ENCODE measurements around the gene EPB41L4A. TPM values are rescaled to one million over a fixed set of nuclear protein-coding genes. Genes with fewer than 3 reads are reported as not detected.

EPB41L4A gene
- total RNA-seq, 1 donor from 2014 or later, result 21.4 TPM

DNA sequence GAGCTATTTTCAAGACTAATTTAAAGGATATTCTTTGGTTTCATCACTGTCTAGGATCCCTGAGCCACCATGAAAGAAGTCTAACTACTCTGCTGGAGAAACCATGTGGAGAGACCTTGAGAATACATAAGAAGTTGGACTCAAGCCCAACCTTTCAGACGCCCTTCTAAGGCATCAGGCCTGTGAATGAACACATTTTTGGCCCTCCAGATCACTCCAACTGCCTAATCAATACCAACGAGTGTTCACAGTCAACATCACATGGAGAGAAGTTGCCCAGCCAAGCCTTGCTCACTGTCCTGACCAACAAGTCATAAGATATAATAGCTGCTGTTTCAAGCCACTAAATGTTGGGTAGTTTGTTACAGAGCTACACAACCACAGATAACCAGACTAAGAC, 100.7 kb downstream of the EPB41L4A start:
- Histone ChIP-seq H3K27ac (ENCODE audit: low read depth, low read length) (no peak overlapping the region), H3K27me3 (ENCODE audit: control insufficient read depth in 3 of 3, insufficient read depth in 3 of 3, low read length in 3 of 3) (no peaks in the 10 kb centered on the region), H3K9ac (ENCODE audit: low read depth in 1 of 3, low read length in 3 of 3) (no peak overlapping the region)

DNA sequence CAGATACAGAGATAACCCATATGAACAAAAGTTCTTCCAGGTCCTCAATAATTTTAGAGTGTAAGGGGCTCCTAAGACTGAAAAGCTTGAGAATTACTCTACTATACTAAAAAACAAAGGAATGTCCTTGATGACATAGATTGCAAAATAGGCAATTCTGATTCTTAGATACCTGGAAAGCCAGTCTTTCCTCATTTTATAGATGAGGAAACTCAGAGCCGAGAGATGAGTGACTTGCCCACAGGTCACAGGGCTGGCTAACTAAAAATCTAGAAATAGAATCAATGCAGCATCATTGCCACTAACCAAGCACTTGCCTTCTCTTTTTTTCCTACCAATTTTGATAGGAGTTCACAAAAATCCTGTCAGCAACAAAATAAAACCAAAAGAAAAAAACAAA, 101.2 kb downstream of the EPB41L4A start:
- no peaks in the 10 kb centered on the region for H3K9me3 ChIP-seq (ENCODE audit: control insufficient read depth in 3 of 3, low read length in 3 of 3)

More for the DNA sequence above, 100.7 kb downstream of the EPB41L4A start:
- Histone ChIP-seq H3K4me3 (ENCODE audit: low read length in 3 of 3) (no peak overlapping the region), H3K36me3 (ENCODE audit: control insufficient read depth in 3 of 3, insufficient read depth in 3 of 3, low read length in 3 of 3) (no peaks in the 10 kb centered on the region), H3K9me3 (ENCODE audit: control insufficient read depth in 3 of 3, low read length in 3 of 3) (no peaks in the 10 kb centered on the region), H3K4me1 (ENCODE audit: control insufficient read depth in 3 of 3, insufficient read depth in 3 of 3, low read length in 3 of 3) (no peaks in the 10 kb centered on the region)

DNA sequence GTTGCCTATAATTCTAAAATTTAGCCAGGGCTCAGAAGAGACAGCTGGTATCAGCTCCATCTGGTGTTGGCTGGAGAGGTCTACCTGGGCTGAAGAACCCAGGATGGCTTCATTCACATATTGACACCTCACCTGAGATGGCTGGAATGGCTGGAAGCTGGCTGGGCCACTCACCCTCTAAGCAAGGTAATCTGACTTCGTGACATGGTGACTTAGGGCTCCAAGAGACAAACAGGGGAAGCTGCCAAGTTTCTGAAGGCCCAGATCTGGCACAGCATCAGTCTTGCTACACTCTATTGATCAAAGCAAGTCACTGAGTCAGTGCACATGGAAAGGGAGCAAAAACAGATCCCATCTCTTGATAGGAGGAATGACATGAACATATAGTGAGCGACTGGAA, 102.3 kb downstream of the EPB41L4A start:
- H3K9ac ChIP-seq (ENCODE audit: low read depth in 1 of 3, low read length in 3 of 3), result no peak overlapping the region
- H3K36me3 ChIP-seq (ENCODE audit: control insufficient read depth in 3 of 3, insufficient read depth in 3 of 3, low read length in 3 of 3), result no peaks in the 10 kb centered on the region
- no peaks in the 10 kb centered on the region for H3K9me3 ChIP-seq (ENCODE audit: control insufficient read depth in 3 of 3, low read length in 3 of 3)
- H3K27me3 ChIP-seq (ENCODE audit: control insufficient read depth in 3 of 3, insufficient read depth in 3 of 3, low read length in 3 of 3), result no peaks in the 10 kb centered on the region
- no peak overlapping the region for H3K4me3 ChIP-seq (ENCODE audit: low read length in 3 of 3)
- no peaks in the 10 kb centered on the region for H3K4me1 ChIP-seq (ENCODE audit: control insufficient read depth in 3 of 3, insufficient read depth in 3 of 3, low read length in 3 of 3)
- H3K27ac ChIP-seq (ENCODE audit: low read depth, low read length), result no peak overlapping the region

More for the DNA sequence above, 101.2 kb downstream of the EPB41L4A start:
- no peaks in the 10 kb centered on the region for H3K4me1 ChIP-seq (ENCODE audit: control insufficient read depth in 3 of 3, insufficient read depth in 3 of 3, low read length in 3 of 3)
- H3K27me3 ChIP-seq (ENCODE audit: control insufficient read depth in 3 of 3, insufficient read depth in 3 of 3, low read length in 3 of 3), result no peaks in the 10 kb centered on the region
- H3K9ac ChIP-seq (ENCODE audit: low read depth in 1 of 3, low read length in 3 of 3), result no peak overlapping the region
- H3K36me3 ChIP-seq (ENCODE audit: control insufficient read depth in 3 of 3, insufficient read depth in 3 of 3, low read length in 3 of 3), result no peaks in the 10 kb centered on the region
- H3K27ac ChIP-seq (ENCODE audit: low read depth, low read length), result no peak overlapping the region
- no peak overlapping the region for H3K4me3 ChIP-seq (ENCODE audit: low read length in 3 of 3)

DNA sequence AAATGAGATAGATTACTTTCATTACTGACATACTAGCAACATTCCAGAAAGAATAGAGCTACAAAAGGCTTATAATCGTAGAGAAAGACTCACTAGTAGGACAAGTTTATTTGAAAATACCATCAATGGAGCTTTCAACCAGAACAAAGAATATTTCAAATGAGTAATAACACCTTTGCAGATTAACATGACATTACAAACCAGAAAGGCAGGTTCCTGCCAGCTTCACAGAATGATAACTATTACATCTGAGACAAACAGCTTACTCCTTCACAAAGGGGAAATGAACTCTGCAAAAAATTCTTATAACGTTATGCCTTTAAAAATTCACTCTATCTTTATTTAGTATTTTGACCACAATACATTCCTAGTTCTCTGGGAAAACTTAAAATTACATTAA, 103.1 kb downstream of the EPB41L4A start:
- no peaks in the 10 kb centered on the region for H3K27me3 ChIP-seq (ENCODE audit: control insufficient read depth in 3 of 3, insufficient read depth in 3 of 3, low read length in 3 of 3)
- no peak overlapping the region for H3K27ac ChIP-seq (ENCODE audit: low read depth, low read length)
- no peaks in the 10 kb centered on the region for H3K36me3 ChIP-seq (ENCODE audit: control insufficient read depth in 3 of 3, insufficient read depth in 3 of 3, low read length in 3 of 3)
- H3K4me1 ChIP-seq (ENCODE audit: control insufficient read depth in 3 of 3, insufficient read depth in 3 of 3, low read length in 3 of 3), result no peaks in the 10 kb centered on the region
- H3K9me3 ChIP-seq (ENCODE audit: control insufficient read depth in 3 of 3, low read length in 3 of 3), result no peaks in the 10 kb centered on the region
- no peak overlapping the region for H3K9ac ChIP-seq (ENCODE audit: low read depth in 1 of 3, low read length in 3 of 3)
- no peak overlapping the region for H3K4me3 ChIP-seq (ENCODE audit: low read length in 3 of 3)

DNA sequence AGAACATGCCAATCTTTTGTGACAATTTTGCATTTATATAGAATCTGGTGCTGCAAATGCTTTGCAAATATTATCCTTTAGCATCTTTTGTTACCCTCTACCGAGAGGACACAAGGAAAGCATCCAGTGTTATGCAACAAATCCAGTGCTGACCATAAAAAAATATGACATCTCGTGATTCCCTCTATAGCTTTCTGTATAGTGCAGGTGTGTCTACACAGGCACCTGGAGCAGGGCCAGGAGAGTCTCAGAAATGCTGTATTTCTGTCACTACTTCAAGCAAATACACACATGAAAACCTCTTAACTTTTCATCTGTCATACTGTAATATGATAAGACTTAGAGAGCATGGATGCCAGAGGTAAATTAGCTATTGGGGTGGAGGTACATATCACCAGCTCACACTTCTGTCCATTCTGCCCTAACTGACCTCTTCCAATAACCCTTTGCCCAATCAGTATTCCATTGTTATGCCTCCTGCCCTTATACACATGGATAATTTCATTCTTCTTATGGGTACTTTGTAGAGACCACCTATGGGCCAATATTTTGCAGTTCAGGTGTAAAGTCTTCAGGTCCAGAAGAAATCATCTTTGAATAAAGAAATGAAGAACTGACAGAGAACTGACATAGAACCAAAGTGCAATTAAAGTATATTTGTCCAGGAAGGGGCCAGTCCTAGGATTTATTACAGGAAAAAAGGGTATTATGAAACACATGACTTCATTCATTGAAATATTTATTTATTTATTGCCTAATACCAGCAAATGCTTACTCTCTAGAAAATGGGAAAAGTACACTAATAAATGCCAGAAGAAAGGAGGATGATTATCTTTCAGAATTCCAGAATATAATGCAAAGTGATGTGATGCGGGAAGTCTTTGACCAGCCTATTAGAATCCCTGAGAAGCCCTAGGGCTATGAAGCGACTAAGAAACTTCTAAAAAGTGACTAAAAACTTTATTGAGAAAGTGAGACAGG, 106.5 kb downstream of the EPB41L4A start:
- H3K27ac ChIP-seq (ENCODE audit: low read depth, low read length), result no peak overlapping the region
- H3K27me3 ChIP-seq (ENCODE audit: control insufficient read depth in 3 of 3, insufficient read depth in 3 of 3, low read length in 3 of 3), result no peaks in the 10 kb centered on the region
- H3K9ac ChIP-seq (ENCODE audit: low read depth in 1 of 3, low read length in 3 of 3), result no peak overlapping the region
- H3K9me3 ChIP-seq (ENCODE audit: control insufficient read depth in 3 of 3, low read length in 3 of 3), result no peaks in the 10 kb centered on the region
- no peaks in the 10 kb centered on the region for H3K4me1 ChIP-seq (ENCODE audit: control insufficient read depth in 3 of 3, insufficient read depth in 3 of 3, low read length in 3 of 3)
- no peaks in the 10 kb centered on the region for H3K36me3 ChIP-seq (ENCODE audit: control insufficient read depth in 3 of 3, insufficient read depth in 3 of 3, low read length in 3 of 3)
- no peak overlapping the region for H3K4me3 ChIP-seq (ENCODE audit: low read length in 3 of 3)

DNA sequence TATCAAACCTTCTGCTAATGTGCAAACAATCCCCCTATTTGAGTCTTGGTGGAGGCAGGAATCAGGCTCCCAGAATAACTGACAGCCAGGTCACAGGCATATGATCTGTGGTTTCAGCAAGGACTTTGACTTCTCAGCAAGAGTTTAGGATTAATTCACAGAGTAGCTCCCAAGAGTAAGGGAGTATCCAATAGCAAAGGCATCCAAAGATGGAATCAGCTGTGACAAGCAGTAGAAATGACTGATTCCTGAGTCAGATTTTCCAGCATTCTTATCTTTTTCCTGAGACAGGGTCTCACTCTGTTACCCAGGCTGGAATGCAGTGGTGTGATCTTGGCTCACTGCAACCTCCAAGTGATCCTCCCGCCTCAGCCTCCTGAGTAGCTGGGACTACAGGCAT, 108.3 kb downstream of the EPB41L4A start:
- H3K4me1 ChIP-seq (ENCODE audit: control insufficient read depth in 3 of 3, insufficient read depth in 3 of 3, low read length in 3 of 3), result no peaks in the 10 kb centered on the region
- H3K27me3 ChIP-seq (ENCODE audit: control insufficient read depth in 3 of 3, insufficient read depth in 3 of 3, low read length in 3 of 3), result no peaks in the 10 kb centered on the region
- no peaks in the 10 kb centered on the region for H3K9me3 ChIP-seq (ENCODE audit: control insufficient read depth in 3 of 3, low read length in 3 of 3)
- no peak overlapping the region for H3K9ac ChIP-seq (ENCODE audit: low read depth in 1 of 3, low read length in 3 of 3)
- no peaks in the 10 kb centered on the region for H3K36me3 ChIP-seq (ENCODE audit: control insufficient read depth in 3 of 3, insufficient read depth in 3 of 3, low read length in 3 of 3)
- no peak overlapping the region for H3K4me3 ChIP-seq (ENCODE audit: low read length in 3 of 3)
- no peak overlapping the region for H3K27ac ChIP-seq (ENCODE audit: low read depth, low read length)

DNA sequence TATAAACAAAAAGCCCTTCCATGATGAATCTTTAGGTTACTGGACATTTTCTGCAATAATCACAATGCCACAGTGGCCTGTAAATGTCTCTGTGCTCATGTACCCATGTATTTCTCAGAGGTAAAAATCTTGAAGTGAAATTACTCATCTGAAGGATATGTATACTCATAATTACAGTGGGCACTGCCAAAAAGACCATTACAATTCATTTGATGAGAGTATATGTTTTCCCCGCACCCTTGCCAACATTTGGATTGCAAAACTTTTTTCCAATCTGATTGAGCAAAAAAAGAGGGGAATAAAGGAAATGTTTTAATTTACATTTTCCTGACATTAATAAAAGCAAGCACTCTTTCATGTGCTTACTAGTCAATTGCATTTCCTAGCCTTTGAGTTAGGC, 110.5 kb downstream of the EPB41L4A start:
- no peaks in the 10 kb centered on the region for H3K27me3 ChIP-seq (ENCODE audit: control insufficient read depth in 3 of 3, insufficient read depth in 3 of 3, low read length in 3 of 3)
- no peak overlapping the region for H3K9ac ChIP-seq (ENCODE audit: low read depth in 1 of 3, low read length in 3 of 3)
- H3K27ac ChIP-seq (ENCODE audit: low read depth, low read length), result no peak overlapping the region
- H3K4me3 ChIP-seq (ENCODE audit: low read length in 3 of 3), result no peak overlapping the region
- peaks cover 0 to 3% (median 3%) of the 10 kb centered on the region in 3 donors for H3K4me1 ChIP-seq (ENCODE audit: control insufficient read depth in 3 of 3, insufficient read depth in 3 of 3, low read length in 3 of 3)
- H3K36me3 ChIP-seq (ENCODE audit: control insufficient read depth in 3 of 3, insufficient read depth in 3 of 3, low read length in 3 of 3), result no peaks in the 10 kb centered on the region
- no peaks in the 10 kb centered on the region for H3K9me3 ChIP-seq (ENCODE audit: control insufficient read depth in 3 of 3, low read length in 3 of 3)

DNA sequence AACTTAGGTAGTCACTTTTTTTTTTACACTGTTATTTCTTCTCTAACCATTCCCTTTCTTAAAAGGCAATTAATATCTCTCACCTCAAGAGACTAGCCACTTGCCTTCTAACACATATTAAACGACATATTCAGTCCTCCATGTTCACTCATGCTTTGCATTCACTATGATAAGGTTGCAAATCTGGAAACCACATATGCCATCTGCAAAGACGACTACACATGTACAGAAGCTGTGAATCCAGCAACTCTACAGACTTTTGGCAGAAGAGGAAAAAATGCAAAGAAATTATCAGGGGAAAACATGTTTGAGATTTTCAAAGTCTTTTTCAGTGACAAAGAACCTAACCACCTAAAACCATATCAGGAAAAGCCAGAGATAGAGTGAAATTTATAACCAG, 112.1 kb downstream of the EPB41L4A start:
- Histone ChIP-seq H3K9me3 (ENCODE audit: control insufficient read depth in 3 of 3, low read length in 3 of 3) (no peaks in the 10 kb centered on the region), H3K27ac (ENCODE audit: low read depth, low read length) (no peak overlapping the region), H3K4me3 (ENCODE audit: low read length in 3 of 3) (no peak overlapping the region), H3K36me3 (ENCODE audit: control insufficient read depth in 3 of 3, insufficient read depth in 3 of 3, low read length in 3 of 3) (no peaks in the 10 kb centered on the region), H3K4me1 (ENCODE audit: control insufficient read depth in 3 of 3, insufficient read depth in 3 of 3, low read length in 3 of 3) (peaks cover 0 to 3% (median 3%) of the 10 kb centered on the region in 3 donors), H3K9ac (ENCODE audit: low read depth in 1 of 3, low read length in 3 of 3) (no peak overlapping the region), H3K27me3 (ENCODE audit: control insufficient read depth in 3 of 3, insufficient read depth in 3 of 3, low read length in 3 of 3) (no peaks in the 10 kb centered on the region)

DNA sequence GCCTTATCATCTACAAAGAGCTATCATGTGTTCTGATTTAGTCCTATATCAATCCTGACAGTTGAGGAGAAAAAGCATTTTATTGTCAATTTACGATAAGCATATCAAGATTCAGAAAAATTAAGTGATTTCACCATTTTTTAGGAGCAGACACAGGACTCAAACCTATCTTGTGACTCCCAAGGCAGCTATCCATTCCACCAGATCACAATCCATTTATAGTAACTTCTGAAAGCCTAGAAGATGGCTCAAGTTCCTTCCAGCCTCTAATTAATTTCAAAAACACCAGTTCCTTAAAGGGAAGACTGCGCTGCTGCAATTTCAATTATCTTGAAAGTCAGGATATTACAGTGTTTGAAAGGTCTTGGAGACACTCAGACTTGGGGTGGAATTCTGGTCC, 114.3 kb downstream of the EPB41L4A start:
- Histone ChIP-seq H3K27ac (ENCODE audit: low read depth, low read length) (no peak overlapping the region), H3K9ac (ENCODE audit: low read depth in 1 of 3, low read length in 3 of 3) (no peak overlapping the region), H3K4me3 (ENCODE audit: low read length in 3 of 3) (no peak overlapping the region), H3K4me1 (ENCODE audit: control insufficient read depth in 3 of 3, insufficient read depth in 3 of 3, low read length in 3 of 3) (peaks cover 0 to 3% (median 3%) of the 10 kb centered on the region in 3 donors), H3K27me3 (ENCODE audit: control insufficient read depth in 3 of 3, insufficient read depth in 3 of 3, low read length in 3 of 3) (no peaks in the 10 kb centered on the region), H3K9me3 (ENCODE audit: control insufficient read depth in 3 of 3, low read length in 3 of 3) (peaks cover 0 to 2% (median 0%) of the 10 kb centered on the region in 3 donors), H3K36me3 (ENCODE audit: control insufficient read depth in 3 of 3, insufficient read depth in 3 of 3, low read length in 3 of 3) (no peaks in the 10 kb centered on the region)

DNA sequence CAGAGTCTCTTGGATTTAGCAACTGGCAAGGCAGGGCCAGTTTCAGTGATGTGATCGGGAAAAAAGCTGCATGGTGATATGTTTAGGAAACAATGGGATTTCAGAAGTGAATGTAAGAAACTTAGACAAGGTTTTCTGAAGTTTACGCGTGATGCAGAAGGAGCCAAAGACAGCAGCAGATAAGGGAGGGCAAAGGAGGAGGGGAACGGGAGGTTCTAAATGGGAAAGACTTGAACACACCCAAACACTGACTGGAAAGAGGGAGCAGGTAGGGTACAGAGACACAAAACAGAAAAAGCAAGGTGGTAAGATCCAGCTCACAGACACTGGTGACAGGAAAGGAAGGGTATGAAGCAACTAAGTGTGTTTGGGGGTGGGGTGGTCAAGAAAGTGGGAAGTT, 115.4 kb downstream of the EPB41L4A start:
- Histone ChIP-seq H3K9ac (ENCODE audit: low read depth in 1 of 3, low read length in 3 of 3) (no peak overlapping the region), H3K9me3 (ENCODE audit: control insufficient read depth in 3 of 3, low read length in 3 of 3) (peaks cover 0 to 2% (median 0%) of the 10 kb centered on the region in 3 donors), H3K27ac (ENCODE audit: low read depth, low read length) (no peak overlapping the region), H3K36me3 (ENCODE audit: control insufficient read depth in 3 of 3, insufficient read depth in 3 of 3, low read length in 3 of 3) (no peaks in the 10 kb centered on the region), H3K27me3 (ENCODE audit: control insufficient read depth in 3 of 3, insufficient read depth in 3 of 3, low read length in 3 of 3) (no peaks in the 10 kb centered on the region), H3K4me1 (ENCODE audit: control insufficient read depth in 3 of 3, insufficient read depth in 3 of 3, low read length in 3 of 3) (peaks cover 0 to 3% (median 3%) of the 10 kb centered on the region in 3 donors), H3K4me3 (ENCODE audit: low read length in 3 of 3) (no peak overlapping the region)
